ENCODE data around the gene CTDSPL2. TPM values are rescaled to one million over a fixed set of nuclear protein-coding genes. Genes with fewer than 3 reads are reported as not detected.

CTDSPL2 gene
- total and polyA plus RNA-seq, 2 of the 8 experiments (the other 6 are each of a cell fraction or from before 2014, with no cell fraction given), result 25.2 to 64.7 TPM

DNA sequence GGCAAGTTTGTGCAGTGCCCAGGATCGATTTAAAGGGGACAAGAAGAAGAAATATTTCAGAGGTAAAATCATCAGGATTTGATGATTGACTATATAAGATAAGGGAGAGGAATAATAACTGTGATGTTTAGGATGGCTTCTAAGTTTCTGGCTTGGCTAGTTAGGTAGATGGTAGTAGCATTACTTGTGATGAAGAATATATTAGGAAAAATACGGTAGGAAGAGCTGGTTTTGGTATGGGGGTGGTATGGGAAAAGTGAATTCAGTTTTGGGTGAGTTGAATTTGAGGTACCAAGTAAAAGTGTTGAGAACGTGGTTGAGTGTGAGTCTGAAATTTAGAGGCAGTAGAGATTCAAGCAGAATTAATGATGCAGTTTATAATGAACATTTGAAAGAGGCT is 11.0 kb downstream of the CTDSPL2 start (continued):
- TF ChIP-seq, protein P1, sequence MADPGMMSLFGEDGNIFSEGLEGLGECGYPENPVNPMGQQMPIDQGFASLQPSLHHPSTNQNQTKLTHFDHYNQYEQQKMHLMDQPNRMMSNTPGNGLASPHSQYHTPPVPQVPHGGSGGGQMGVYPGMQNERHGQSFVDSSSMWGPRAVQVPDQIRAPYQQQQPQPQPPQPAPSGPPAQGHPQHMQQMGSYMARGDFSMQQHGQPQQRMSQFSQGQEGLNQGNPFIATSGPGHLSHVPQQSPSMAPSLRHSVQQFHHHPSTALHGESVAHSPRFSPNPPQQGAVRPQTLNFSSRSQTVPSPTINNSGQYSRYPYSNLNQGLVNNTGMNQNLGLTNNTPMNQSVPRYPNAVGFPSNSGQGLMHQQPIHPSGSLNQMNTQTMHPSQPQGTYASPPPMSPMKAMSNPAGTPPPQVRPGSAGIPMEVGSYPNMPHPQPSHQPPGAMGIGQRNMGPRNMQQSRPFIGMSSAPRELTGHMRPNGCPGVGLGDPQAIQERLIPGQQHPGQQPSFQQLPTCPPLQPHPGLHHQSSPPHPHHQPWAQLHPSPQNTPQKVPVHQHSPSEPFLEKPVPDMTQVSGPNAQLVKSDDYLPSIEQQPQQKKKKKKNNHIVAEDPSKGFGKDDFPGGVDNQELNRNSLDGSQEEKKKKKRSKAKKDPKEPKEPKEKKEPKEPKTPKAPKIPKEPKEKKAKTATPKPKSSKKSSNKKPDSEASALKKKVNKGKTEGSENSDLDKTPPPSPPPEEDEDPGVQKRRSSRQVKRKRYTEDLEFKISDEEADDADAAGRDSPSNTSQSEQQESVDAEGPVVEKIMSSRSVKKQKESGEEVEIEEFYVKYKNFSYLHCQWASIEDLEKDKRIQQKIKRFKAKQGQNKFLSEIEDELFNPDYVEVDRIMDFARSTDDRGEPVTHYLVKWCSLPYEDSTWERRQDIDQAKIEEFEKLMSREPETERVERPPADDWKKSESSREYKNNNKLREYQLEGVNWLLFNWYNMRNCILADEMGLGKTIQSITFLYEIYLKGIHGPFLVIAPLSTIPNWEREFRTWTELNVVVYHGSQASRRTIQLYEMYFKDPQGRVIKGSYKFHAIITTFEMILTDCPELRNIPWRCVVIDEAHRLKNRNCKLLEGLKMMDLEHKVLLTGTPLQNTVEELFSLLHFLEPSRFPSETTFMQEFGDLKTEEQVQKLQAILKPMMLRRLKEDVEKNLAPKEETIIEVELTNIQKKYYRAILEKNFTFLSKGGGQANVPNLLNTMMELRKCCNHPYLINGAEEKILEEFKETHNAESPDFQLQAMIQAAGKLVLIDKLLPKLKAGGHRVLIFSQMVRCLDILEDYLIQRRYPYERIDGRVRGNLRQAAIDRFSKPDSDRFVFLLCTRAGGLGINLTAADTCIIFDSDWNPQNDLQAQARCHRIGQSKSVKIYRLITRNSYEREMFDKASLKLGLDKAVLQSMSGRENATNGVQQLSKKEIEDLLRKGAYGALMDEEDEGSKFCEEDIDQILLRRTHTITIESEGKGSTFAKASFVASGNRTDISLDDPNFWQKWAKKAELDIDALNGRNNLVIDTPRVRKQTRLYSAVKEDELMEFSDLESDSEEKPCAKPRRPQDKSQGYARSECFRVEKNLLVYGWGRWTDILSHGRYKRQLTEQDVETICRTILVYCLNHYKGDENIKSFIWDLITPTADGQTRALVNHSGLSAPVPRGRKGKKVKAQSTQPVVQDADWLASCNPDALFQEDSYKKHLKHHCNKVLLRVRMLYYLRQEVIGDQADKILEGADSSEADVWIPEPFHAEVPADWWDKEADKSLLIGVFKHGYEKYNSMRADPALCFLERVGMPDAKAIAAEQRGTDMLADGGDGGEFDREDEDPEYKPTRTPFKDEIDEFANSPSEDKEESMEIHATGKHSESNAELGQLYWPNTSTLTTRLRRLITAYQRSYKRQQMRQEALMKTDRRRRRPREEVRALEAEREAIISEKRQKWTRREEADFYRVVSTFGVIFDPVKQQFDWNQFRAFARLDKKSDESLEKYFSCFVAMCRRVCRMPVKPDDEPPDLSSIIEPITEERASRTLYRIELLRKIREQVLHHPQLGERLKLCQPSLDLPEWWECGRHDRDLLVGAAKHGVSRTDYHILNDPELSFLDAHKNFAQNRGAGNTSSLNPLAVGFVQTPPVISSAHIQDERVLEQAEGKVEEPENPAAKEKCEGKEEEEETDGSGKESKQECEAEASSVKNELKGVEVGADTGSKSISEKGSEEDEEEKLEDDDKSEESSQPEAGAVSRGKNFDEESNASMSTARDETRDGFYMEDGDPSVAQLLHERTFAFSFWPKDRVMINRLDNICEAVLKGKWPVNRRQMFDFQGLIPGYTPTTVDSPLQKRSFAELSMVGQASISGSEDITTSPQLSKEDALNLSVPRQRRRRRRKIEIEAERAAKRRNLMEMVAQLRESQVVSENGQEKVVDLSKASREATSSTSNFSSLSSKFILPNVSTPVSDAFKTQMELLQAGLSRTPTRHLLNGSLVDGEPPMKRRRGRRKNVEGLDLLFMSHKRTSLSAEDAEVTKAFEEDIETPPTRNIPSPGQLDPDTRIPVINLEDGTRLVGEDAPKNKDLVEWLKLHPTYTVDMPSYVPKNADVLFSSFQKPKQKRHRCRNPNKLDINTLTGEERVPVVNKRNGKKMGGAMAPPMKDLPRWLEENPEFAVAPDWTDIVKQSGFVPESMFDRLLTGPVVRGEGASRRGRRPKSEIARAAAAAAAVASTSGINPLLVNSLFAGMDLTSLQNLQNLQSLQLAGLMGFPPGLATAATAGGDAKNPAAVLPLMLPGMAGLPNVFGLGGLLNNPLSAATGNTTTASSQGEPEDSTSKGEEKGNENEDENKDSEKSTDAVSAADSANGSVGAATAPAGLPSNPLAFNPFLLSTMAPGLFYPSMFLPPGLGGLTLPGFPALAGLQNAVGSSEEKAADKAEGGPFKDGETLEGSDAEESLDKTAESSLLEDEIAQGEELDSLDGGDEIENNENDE (IDR thresholded peaks at IDR 0.05; ENCODE audit: insufficient replicate concordance, low read length), result peak; percentile 98
